Measurements from ENCODE around the gene MANSC1. TPM values are rescaled to one million over a fixed set of nuclear protein-coding genes. Genes with fewer than 3 reads are reported as not detected.

Gene MANSC1
- total and polyA plus RNA-seq, 10 of the 15 experiments (the other 5 are each of a cell fraction or from before 2014, with no cell fraction given) = 0.02 to 0.23 (median 0.11) TPM; not detected in 2

GRCh38 chr12:12331896-12332295, 18.1 kb downstream of the MANSC1 start:
- TF ChIP-seq E4F1 (IDR thresholded peaks at IDR 0.05; ENCODE audit: borderline replicate concordance, partially characterized antibody) (no peak), MTA3 (IDR thresholded peaks at IDR 0.05; ENCODE audit: borderline replicate concordance, low read length) (no peak), YBX1 (IDR thresholded peaks at IDR 0.05) (no peak), MYB (IDR thresholded peaks at IDR 0.05; ENCODE audit: borderline replicate concordance, low read depth, low read length) (no peak), DPF2 (IDR thresholded peaks at IDR 0.05) (no peak), ATF7 (IDR thresholded peaks at IDR 0.05; ENCODE audit: low read depth) (no peak), SIX5 (IDR thresholded peaks at IDR 0.05; ENCODE audit: low read depth, low read length, severe bottlenecking) (no peak), SP1 (IDR thresholded peaks at IDR 0.05; ENCODE audit: low read depth, low read length) (no peak), TARDBP (IDR thresholded peaks at IDR 0.05; ENCODE audit: borderline replicate concordance) (no peak)
- Histone ChIP-seq H3K9me3 (replicated peaks; ENCODE audit: control insufficient read depth, insufficient read depth, low read length) (no peaks in the 10 kb centered on the region), H2AFZ (ENCODE audit: control insufficient read depth, low read depth, low read length) (no peak overlapping the region), H4K20me1 (ENCODE audit: control insufficient read depth, insufficient read depth) (no peaks in the 10 kb centered on the region), H3K9ac (ENCODE audit: control insufficient read depth, insufficient read depth, low read length) (no peak overlapping the region), H3K4me1 (ENCODE audit: control insufficient read depth, insufficient read depth, low read length) (0 out of 2 replicates have a peak, but pooled peaks cover 3% of the 10 kb centered on the region), H3K36me3 (ENCODE audit: control insufficient read depth in 2 of 2, insufficient read depth in 2 of 2, low read length in 1 of 2) (no peaks in the 10 kb centered on the region), H3K79me2 (ENCODE audit: control insufficient read depth, insufficient read depth, low read length) (no peaks in the 10 kb centered on the region), H3K27ac (ENCODE audit: control insufficient read depth, insufficient read depth) (no peak overlapping the region), H3K4me2 (ENCODE audit: control insufficient read depth, insufficient read depth) (no peak overlapping the region), H3K4me3 (no peak overlapping the region), H3K27me3 (replicated peaks in 1 of 2; ENCODE audit: control insufficient read depth in 2 of 2, insufficient read depth in 2 of 2, low read length in 1 of 2) (no peaks in the 10 kb centered on the region)
- RAD21 ChIA-PET (ENCODE audit: unreplicated experiment) = interaction anchor here (1.7 to 3.1 kb wide), 3 partner anchors 11 to 751 kb away, joined by 4 to 11 read pairs (median 10); no protein-coding TSS in a partner anchor
- no peak for FAIRE-seq
- intact Hi-C loops (cut with micrococcal nuclease; ENCODE audit: unreplicated experiment) (no loop called here), in situ Hi-C loops (cut with MboI) (loop anchor here (5.0 kb wide), 1 partner anchor 250 kb away; no protein-coding TSS in a partner anchor)
- WGBS (ENCODE audit: insufficient coverage, insufficient replicate concordance, low lambda C conversion rate, missing lambda C conversion rate) = 91% methylated on average over 1 of the region's 1 CpG
- CTCF ChIA-PET = interaction anchor here (1.1 to 14.9 kb wide), 6 partner anchors 9 to 825 kb away, joined by 3 to 214 read pairs (median 6); partner anchors contain the start of gene BORCS5
- no peak for DNase-seq (ENCODE audit: low read depth, low spot score)
- POLR2A ChIA-PET = no interaction called here
- ATAC-seq = no peak
- no TSS peak for BruUV-seq (replicated peaks)
- SMC1A ChIA-PET (ENCODE audit: uncharacterized antibody, unreplicated experiment) = interaction anchor here (1.1 to 8.7 kb wide), 5 partner anchors 14 to 405 kb away, joined by 3 to 112 read pairs (median 8); no protein-coding TSS in a partner anchor

Data from GM12878 (cell line).